Hair follicle dermal papilla cell (primary cell): ENCODE data around the gene NPRL2. TPM values are rescaled to one million over a fixed set of nuclear protein-coding genes. Genes with fewer than 3 reads are reported as not detected.

Source experiments
- total RNA-seq: library from RNA; depleted of rRNA; stranded (reverse); fragments of >200 nt; gene quantifications from 2 replicates; pipeline ENCODE4 v1.2.3, GENCODE V29; 2012

NPRL2 gene
- 19.1 TPM in 2 replicates for total RNA-seq

GRCh38 chr3:50350527-50351322 is at the start of gene NPRL2, which contains the start of gene CYB561D2:
NPRL2 (minus strand) TSS chr3:50350775; CDS start chr3:50350652, 123 bp downstream.
CYB561D2 (plus strand) TSS chr3:50350862; CDS start chr3:50351434, 572 bp downstream.

GRCh38 chr3:50358911-50359759 is 8.6 kb upstream of the NPRL2 start, which contains the start of gene TMEM115:
TMEM115 (minus strand) TSS chr3:50359521; CDS start chr3:50359063, 458 bp downstream.

GRCh38 chr3:50345586-50346234 is 4.9 kb downstream of the NPRL2 start, which contains the start of gene ZMYND10:
ZMYND10 (minus strand) TSS chr3:50345732; CDS start chr3:50345579, 153 bp downstream.

GRCh38 chr3:50340448-50341329 is 9.9 kb downstream of the NPRL2 start, which contains the start of gene RASSF1:
RASSF1 (minus strand) TSS chr3:50340836; CDS start chr3:50340805, 31 bp downstream.

GRCh38 chr3:50327943-50328691 is 22.5 kb downstream of the NPRL2 start, which contains the start of gene TUSC2:
TUSC2 (minus strand) TSS chr3:50328223; CDS start chr3:50328099, 124 bp downstream.

GRCh38 chr3:50322386-50323091 is 28.0 kb downstream of the NPRL2 start, which contains the start of gene HYAL2:
HYAL2 (minus strand) TSS chr3:50322745; CDS start chr3:50320489, 2,256 bp downstream.

GRCh38 chr3:50303013-50303815 is 47.4 kb downstream of the NPRL2 start, which contains the start of gene HYAL1:
HYAL1 (minus strand) TSS chr3:50303574; CDS start chr3:50302956, 618 bp downstream.

GRCh38 chr3:50298836-50299637 is 51.5 kb downstream of the NPRL2 start, which contains the start of the genes HYAL3 and NAA80:
HYAL3 (minus strand) TSS chr3:50299405; CDS start chr3:50295602, 3,803 bp downstream.
NAA80 (minus strand) TSS chr3:50299405; CDS start chr3:50297463, 1,942 bp downstream.

Other genes with a start within 250 kb of the NPRL2 start
- 3.6 and 4.5 TPM in 2 replicates for gene SEMA3F, start 195.5 kb downstream of the NPRL2 start, total RNA-seq
- not detected in 2 replicates for gene GNAT1, start 159.2 kb downstream of the NPRL2 start, total RNA-seq
- not detected in 2 replicates for gene SLC38A3, start 145.5 kb downstream of the NPRL2 start, total RNA-seq
- gene GNAI2, start 114.6 kb downstream of the NPRL2 start, total RNA-seq, result 387 and 426 TPM in 2 replicates
- gene SEMA3B, start 81.6 kb downstream of the NPRL2 start, total RNA-seq, result 2.4 and 4.6 TPM in 2 replicates
- gene LSMEM2, start 71.7 kb downstream of the NPRL2 start, total RNA-seq, result not detected in 2 replicates
- 48.2 and 49.1 TPM in 2 replicates for gene IFRD2, start 58.3 kb downstream of the NPRL2 start, total RNA-seq
- gene HYAL3, start 51.4 kb downstream of the NPRL2 start, total RNA-seq, result 2.1 and 3.8 TPM in 2 replicates
- gene NAA80, start 51.4 kb downstream of the NPRL2 start, total RNA-seq, result 7.6 and 9.4 TPM in 2 replicates
- 0.49 and 0.65 TPM in 2 replicates for gene HYAL1, start 47.2 kb downstream of the NPRL2 start, total RNA-seq
- gene HYAL2, start 28.0 kb downstream of the NPRL2 start, total RNA-seq, result 35.0 and 37.5 TPM in 2 replicates
- 13.8 and 15.9 TPM in 2 replicates for gene TUSC2, start 22.6 kb downstream of the NPRL2 start, total RNA-seq
- 30.8 and 37.2 TPM in 2 replicates for gene RASSF1, start 9.9 kb downstream of the NPRL2 start, total RNA-seq
- gene ZMYND10, start 5.0 kb downstream of the NPRL2 start, total RNA-seq, result 0.65 and 2.1 TPM in 2 replicates
- 19.1 and 21.9 TPM in 2 replicates for gene CYB561D2, start 87 bp upstream of the NPRL2 start, total RNA-seq
- gene TMEM115, start 8.7 kb upstream of the NPRL2 start, total RNA-seq, result 70.3 and 75.8 TPM in 2 replicates
- gene CACNA2D2, start 152.9 kb upstream of the NPRL2 start, total RNA-seq, result 0.12 TPM in 1 of 2 replicates, not detected in the other
- 28.6 and 35.6 TPM in 2 replicates for gene C3orf18, start 217.0 kb upstream of the NPRL2 start, total RNA-seq
- 13.3 and 16.6 TPM in 2 replicates for gene HEMK1, start 218.7 kb upstream of the NPRL2 start, total RNA-seq